ENCODE measurements around the gene ZNHIT6.
"Not testable (repeated sequence)": the region's sequence is repeated elsewhere in the genome, so short reads cannot be mapped to it uniquely, and the experiment has no call there.

- TF ChIP-seq, protein P1, sequence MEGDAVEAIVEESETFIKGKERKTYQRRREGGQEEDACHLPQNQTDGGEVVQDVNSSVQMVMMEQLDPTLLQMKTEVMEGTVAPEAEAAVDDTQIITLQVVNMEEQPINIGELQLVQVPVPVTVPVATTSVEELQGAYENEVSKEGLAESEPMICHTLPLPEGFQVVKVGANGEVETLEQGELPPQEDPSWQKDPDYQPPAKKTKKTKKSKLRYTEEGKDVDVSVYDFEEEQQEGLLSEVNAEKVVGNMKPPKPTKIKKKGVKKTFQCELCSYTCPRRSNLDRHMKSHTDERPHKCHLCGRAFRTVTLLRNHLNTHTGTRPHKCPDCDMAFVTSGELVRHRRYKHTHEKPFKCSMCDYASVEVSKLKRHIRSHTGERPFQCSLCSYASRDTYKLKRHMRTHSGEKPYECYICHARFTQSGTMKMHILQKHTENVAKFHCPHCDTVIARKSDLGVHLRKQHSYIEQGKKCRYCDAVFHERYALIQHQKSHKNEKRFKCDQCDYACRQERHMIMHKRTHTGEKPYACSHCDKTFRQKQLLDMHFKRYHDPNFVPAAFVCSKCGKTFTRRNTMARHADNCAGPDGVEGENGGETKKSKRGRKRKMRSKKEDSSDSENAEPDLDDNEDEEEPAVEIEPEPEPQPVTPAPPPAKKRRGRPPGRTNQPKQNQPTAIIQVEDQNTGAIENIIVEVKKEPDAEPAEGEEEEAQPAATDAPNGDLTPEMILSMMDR (IDR thresholded peaks at IDR 0.05; ENCODE audit: low read length): not testable (repeated sequence)
- not testable (repeated sequence) for TF ChIP-seq EZH2 (IDR thresholded peaks at IDR 0.05; ENCODE audit: borderline replicate concordance, low read length)
Measured at GRCh38 chr1:85714418-85715114, 6.3 kb upstream of the ZNHIT6 start.

Data from OCI-LY1 (cell line).